Caco-2 (cell line): Measurements from ENCODE around the gene RANGAP1. TPM values are rescaled to one million over a fixed set of nuclear protein-coding genes. Genes with fewer than 3 reads are reported as not detected.

Experiments used
- BruUV-seq: library from RNA; stranded (reverse); fragments of 400-500 nt; replicated peaks from 2 replicates; lab custom pipeline; 2021; lab: Mats Ljungman, UMichigan
- CTCF ChIA-PET: fragments of 300-600 bp; sonication (Branson Sonifier 250); formaldehyde crosslinking; loops from one replicate; lab custom pipeline; 2022; ENCODE audit warnings: antibody characterized with exemption; lab: Charles Lee
- POLR2A ChIA-PET: fragments of 300-600 bp; sonication (Branson Sonifier 250); formaldehyde crosslinking; loops from one replicate; lab custom pipeline; 2022; ENCODE audit warnings: antibody characterized with exemption; lab: Charles Lee
- DNase-seq, 2 experiments: peaks; one replicate each; pipeline versions ENCODE4 v3.0.0 to v3.0.0-alpha.2; 2020 to 2022
- H3K27me3 ChIP-seq: replicated peaks from 2 replicates; pipeline ENCODE4 v1.6.0; 2011; ENCODE audit warnings: low read length; ENCODE audit not compliant: control insufficient read depth, insufficient read depth
- H3K36me3 ChIP-seq: 2 replicates; pipeline ENCODE4 v1.5.1; 2011; ENCODE audit warnings: low read length; ENCODE audit not compliant: control insufficient read depth, insufficient read depth
- H3K4me1 ChIP-seq: fragments of 250-450 bp; sonication (Bioruptor Pico); 2 replicates; pipeline ENCODE4 v1.5.1; 2020; ENCODE audit warnings: mild to moderate bottlenecking
- H3K4me3 ChIP-seq: 2 replicates; pipeline ENCODE4 v1.5.1; 2011; ENCODE audit warnings: low read depth, mild to moderate bottlenecking, control low read depth, low read length
- H3K9me3 ChIP-seq: fragments of 250-450 bp; sonication (Bioruptor Pico); 2 replicates; pipeline ENCODE4 v1.5.1; 2020; ENCODE audit warnings: mild to moderate bottlenecking, moderate library complexity
- H3K27ac Mint-ChIP-seq: one replicate; pipeline ENCODE4 v1.8.0; 2022; ENCODE audit warnings: mixed read lengths; ENCODE audit not compliant: unreplicated experiment
- H3K27me3 Mint-ChIP-seq: one replicate; pipeline ENCODE4 v1.8.0; 2022; ENCODE audit warnings: mixed read lengths; ENCODE audit not compliant: insufficient read depth, unreplicated experiment
- H3K36me3 Mint-ChIP-seq: one replicate; pipeline ENCODE4 v1.8.0; 2022; ENCODE audit warnings: mild to moderate bottlenecking, mixed read lengths; ENCODE audit not compliant: insufficient read depth, unreplicated experiment
- H3K4me1 Mint-ChIP-seq: one replicate; pipeline ENCODE4 v1.8.0; 2022; ENCODE audit warnings: low read depth, mixed read lengths; ENCODE audit not compliant: unreplicated experiment
- H3K4me3 Mint-ChIP-seq: one replicate; pipeline ENCODE4 v1.8.0; 2022; ENCODE audit warnings: mild to moderate bottlenecking, moderate library complexity, mixed read lengths; ENCODE audit not compliant: unreplicated experiment
- H3K9me3 Mint-ChIP-seq: one replicate; pipeline ENCODE4 v1.8.0; 2022; ENCODE audit warnings: mixed read lengths; ENCODE audit not compliant: unreplicated experiment
- intact Hi-C: fragments of 100-400 bp; cut with micrococcal nuclease; formaldehyde crosslinking; loops from one replicate; pipeline ENCODE4 v1.10.0; 2022; ENCODE audit not compliant: unreplicated experiment
- total RNA-seq: library from RNA; stranded (reverse); gene quantifications from 2 replicates; pipeline ENCODE4 v1.2.3, GENCODE V29; 2022
- TF ChIP-seq, protein P1 (sequence below), 2 experiments: fragments of 200-600 bp in 1 of 2; IDR thresholded peaks; 1 replicate in 1 of 2; 2 replicates in 1 of 2; pipeline versions ENCODE4 v1.5.1 to v1.8.0; 2011 to 2022; ENCODE audit warnings: antibody characterized with exemption in 1 of 2, control low read depth in 1 of 2, inconsistent platforms in 1 of 2, low read depth in 1 of 2, low read length in 1 of 2, mild to moderate bottlenecking in 1 of 2, moderate library complexity in 1 of 2; ENCODE audit not compliant: insufficient read depth in 1 of 2, severe bottlenecking in 1 of 2, unreplicated experiment in 1 of 2

RANGAP1 gene
- total RNA-seq, 1 experiment from 2014 or later = 106 TPM

DNA sequence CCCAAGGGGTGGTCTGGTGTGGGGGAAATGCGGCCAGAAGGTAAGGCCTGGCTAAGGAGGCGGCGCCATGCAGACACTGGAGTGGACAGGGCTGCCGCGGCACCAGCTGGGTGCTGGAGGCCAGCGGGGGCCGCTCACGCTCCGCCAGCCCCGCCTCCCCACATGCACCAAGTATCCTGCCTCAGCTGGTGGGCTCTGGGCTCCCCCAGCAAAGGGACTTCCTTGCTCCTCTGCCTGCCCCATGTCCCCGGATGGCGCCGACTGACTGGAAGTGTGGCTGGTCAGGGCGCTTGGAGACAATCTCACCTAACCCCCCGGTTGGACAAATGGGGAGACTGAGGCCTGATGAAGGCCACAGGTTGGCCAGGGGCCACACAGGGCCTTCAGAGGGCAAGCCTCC, 37.7 kb downstream of the RANGAP1 start:
- H3K9me3 ChIP-seq = no peaks in the 10 kb centered on the region
- Mint-ChIP-seq H3K27me3 (no peaks in the 10 kb centered on the region), H3K36me3 (peaks cover 75% of the 10 kb centered on the region), H3K9me3 (no peaks in the 10 kb centered on the region), H3K4me3 (no peak overlapping the region), H3K4me1 (no peaks in the 10 kb centered on the region), H3K27ac (no peak overlapping the region)
- BruUV-seq = no TSS peak
- H3K4me3 ChIP-seq = no peak overlapping the region
- intact Hi-C loops = no loop called here
- TF ChIP-seq, protein P1, sequence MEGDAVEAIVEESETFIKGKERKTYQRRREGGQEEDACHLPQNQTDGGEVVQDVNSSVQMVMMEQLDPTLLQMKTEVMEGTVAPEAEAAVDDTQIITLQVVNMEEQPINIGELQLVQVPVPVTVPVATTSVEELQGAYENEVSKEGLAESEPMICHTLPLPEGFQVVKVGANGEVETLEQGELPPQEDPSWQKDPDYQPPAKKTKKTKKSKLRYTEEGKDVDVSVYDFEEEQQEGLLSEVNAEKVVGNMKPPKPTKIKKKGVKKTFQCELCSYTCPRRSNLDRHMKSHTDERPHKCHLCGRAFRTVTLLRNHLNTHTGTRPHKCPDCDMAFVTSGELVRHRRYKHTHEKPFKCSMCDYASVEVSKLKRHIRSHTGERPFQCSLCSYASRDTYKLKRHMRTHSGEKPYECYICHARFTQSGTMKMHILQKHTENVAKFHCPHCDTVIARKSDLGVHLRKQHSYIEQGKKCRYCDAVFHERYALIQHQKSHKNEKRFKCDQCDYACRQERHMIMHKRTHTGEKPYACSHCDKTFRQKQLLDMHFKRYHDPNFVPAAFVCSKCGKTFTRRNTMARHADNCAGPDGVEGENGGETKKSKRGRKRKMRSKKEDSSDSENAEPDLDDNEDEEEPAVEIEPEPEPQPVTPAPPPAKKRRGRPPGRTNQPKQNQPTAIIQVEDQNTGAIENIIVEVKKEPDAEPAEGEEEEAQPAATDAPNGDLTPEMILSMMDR (IDR thresholded peaks at IDR 0.05; ENCODE audit: insufficient read depth in 1 of 2, low read depth in 1 of 2, low read length in 1 of 2, severe bottlenecking in 1 of 2, unreplicated experiment in 1 of 2) = no peak
- no peaks in the 10 kb centered on the region for H3K27me3 ChIP-seq
- no peak for DNase-seq
- no peaks in the 10 kb centered on the region for H3K4me1 ChIP-seq
- CTCF ChIA-PET = no interaction called here
- no peaks in the 10 kb centered on the region for H3K36me3 ChIP-seq
- POLR2A ChIA-PET = no interaction called here

DNA sequence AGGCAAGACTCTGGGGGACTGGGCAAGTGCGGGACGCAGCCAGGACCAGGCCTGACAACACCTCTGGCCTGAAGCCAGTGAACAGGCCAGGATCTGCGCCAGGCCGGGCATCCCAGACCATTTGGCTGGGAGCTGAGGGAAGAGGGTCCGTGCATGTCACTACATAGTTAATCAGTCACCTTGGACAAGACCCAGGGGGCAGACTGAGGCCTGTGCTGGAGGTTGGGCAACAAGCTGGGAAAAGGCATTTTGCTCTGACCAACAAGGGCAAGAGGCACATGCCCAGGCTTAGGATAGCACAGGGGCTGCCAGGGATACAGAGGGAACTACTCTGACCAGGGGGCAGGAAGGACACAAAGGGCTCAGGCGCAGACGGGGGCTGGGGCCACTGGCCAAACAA, 38.3 kb downstream of the RANGAP1 start:
- TF ChIP-seq, protein P1 (IDR thresholded peaks at IDR 0.05; ENCODE audit: insufficient read depth in 1 of 2, low read depth in 1 of 2, low read length in 1 of 2, severe bottlenecking in 1 of 2, unreplicated experiment in 1 of 2) = no peak
- intact Hi-C loops = no loop called here
- Histone ChIP-seq H3K9me3 (no peaks in the 10 kb centered on the region), H3K36me3 (no peaks in the 10 kb centered on the region), H3K4me3 (no peak overlapping the region), H3K27me3 (no peaks in the 10 kb centered on the region), H3K4me1 (no peaks in the 10 kb centered on the region)
- Mint-ChIP-seq H3K9me3 (no peaks in the 10 kb centered on the region), H3K27me3 (no peaks in the 10 kb centered on the region), H3K27ac (no peak overlapping the region), H3K4me1 (no peaks in the 10 kb centered on the region), H3K36me3 (peaks cover 76% of the 10 kb centered on the region), H3K4me3 (no peak overlapping the region)
- POLR2A ChIA-PET = interaction anchor here (0.5 kb wide), 1 partner anchor 226 kb away, joined by 6 read pairs; no protein-coding TSS in a partner anchor
- no TSS peak for BruUV-seq
- CTCF ChIA-PET = no interaction called here
- DNase-seq = no peak

DNA sequence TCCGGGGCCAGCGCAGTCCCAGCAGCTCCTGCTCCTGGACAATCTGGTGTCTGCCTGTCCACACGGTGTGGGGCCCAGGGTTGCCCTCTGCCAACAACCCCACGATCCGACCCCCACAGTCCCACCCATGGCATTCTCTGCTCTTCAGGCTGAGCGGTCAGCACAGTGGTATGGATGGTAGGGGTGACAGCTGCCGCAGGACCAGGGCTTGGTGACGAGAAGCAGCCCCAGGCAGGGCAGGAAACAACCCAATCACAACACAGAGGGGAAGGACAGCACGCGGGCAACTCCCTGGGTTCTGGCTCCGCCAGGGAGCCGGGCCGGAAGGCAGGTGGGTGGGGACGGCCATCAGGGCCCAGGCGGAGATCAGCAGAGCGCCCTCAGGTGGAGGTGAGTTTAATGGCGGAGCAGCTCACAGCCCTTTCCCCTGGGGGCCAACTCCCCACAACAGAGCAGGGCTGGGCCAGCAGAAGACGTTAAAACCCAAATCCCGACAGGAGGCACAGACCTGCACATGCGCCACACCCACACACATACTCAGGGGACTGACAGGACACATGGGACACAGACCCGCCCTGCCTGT, 40.0 kb downstream of the RANGAP1 start:
- Histone ChIP-seq H3K4me1 (no peaks in the 10 kb centered on the region), H3K9me3 (no peaks in the 10 kb centered on the region), H3K27me3 (no peaks in the 10 kb centered on the region), H3K36me3 (no peaks in the 10 kb centered on the region), H3K4me3 (no peak overlapping the region)
- CTCF ChIA-PET = interaction anchor here (1.0 kb wide), 1 partner anchor 8 kb away, joined by 6 read pairs; no protein-coding TSS in a partner anchor
- Mint-ChIP-seq H3K4me1 (no peaks in the 10 kb centered on the region), H3K27ac (no peak overlapping the region), H3K36me3 (peaks cover 64% of the 10 kb centered on the region), H3K27me3 (no peaks in the 10 kb centered on the region), H3K4me3 (no peak overlapping the region), H3K9me3 (no peaks in the 10 kb centered on the region)
- POLR2A ChIA-PET = no interaction called here
- TSS peak; percentile 52 for BruUV-seq
- intact Hi-C loops = no loop called here
- peak in 1 of 2 experiments; percentile 17 for DNase-seq
- TF ChIP-seq, protein P1 (IDR thresholded peaks at IDR 0.05; ENCODE audit: insufficient read depth in 1 of 2, low read depth in 1 of 2, low read length in 1 of 2, severe bottlenecking in 1 of 2, unreplicated experiment in 1 of 2) = peak in 1 of 2 experiments; percentile 18
